Measurements from ENCODE around the gene SMARCD2. TPM values are rescaled to one million over a fixed set of nuclear protein-coding genes. Genes with fewer than 3 reads are reported as not detected.
A peak's percentile ranks its signal among the peaks of the same experiment; 100 is the strongest.

Gene SMARCD2
- total and polyA plus RNA-seq, 2 of the 13 experiments (the other 11 are each of a cell fraction or from before 2014, with no cell fraction given): 122 to 150 TPM

DNA sequence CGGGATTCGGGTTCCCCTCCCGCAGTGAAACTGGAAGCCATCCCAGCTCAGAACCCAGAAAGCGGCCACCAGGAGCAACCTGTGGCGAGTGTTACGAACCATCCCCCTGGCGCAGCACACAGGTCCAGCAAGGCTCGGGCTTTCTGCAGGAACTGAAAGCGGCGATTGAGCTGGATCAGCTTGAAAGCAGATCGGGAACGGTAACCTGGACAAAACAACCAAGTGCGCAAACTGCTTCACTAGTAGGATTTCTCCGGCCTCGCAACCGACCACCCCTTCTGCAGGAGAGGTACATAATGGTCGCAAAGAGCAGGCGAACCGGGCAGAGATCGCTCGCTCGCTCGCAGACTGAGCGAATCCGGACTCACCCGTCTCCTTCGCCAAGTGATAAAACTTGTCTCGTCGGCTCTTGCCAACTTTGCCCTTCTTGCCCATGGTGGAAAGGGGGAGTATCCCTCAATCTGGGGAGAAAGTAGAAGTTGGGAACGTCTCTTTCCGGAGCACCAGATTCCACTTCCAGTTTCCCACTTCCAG lies 15.9 kb downstream of the SMARCD2 start (continued):
- TF ChIP-seq, protein P1, sequence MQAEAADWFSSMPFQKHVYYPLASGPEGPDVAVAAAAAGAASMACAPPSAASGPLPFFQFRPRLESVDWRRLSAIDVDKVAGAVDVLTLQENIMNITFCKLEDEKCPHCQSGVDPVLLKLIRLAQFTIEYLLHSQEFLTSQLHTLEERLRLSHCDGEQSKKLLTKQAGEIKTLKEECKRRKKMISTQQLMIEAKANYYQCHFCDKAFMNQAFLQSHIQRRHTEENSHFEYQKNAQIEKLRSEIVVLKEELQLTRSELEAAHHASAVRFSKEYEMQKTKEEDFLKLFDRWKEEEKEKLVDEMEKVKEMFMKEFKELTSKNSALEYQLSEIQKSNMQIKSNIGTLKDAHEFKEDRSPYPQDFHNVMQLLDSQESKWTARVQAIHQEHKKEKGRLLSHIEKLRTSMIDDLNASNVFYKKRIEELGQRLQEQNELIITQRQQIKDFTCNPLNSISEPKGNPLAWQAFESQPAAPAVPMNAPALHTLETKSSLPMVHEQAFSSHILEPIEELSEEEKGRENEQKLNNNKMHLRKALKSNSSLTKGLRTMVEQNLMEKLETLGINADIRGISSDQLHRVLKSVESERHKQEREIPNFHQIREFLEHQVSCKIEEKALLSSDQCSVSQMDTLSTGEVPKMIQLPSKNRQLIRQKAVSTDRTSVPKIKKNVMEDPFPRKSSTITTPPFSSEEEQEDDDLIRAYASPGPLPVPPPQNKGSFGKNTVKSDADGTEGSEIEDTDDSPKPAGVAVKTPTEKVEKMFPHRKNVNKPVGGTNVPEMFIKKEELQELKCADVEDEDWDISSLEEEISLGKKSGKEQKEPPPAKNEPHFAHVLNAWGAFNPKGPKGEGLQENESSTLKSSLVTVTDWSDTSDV (CRISPR knock-in tag; IDR thresholded peaks at IDR 0.05): 0 out of 2 replicates have a peak, but pooled peaks have one; percentile 20
- TF ChIP-seq BORCS8-MEF2B (CRISPR knock-in tag; IDR thresholded peaks at IDR 0.05) (no peak), ZNF567 (CRISPR knock-in tag; IDR thresholded peaks at IDR 0.05; ENCODE audit: borderline replicate concordance) (0 out of 2 replicates have a peak, but pooled peaks have one; percentile 26), ZNF33A (CRISPR knock-in tag; IDR thresholded peaks at IDR 0.05; ENCODE audit: borderline replicate concordance) (peak; percentile 27; the same call in 1 of the 2 replicates), HDAC2 (CRISPR knock-in tag; IDR thresholded peaks at IDR 0.05) (no peak), ZNF879 (CRISPR knock-in tag; IDR thresholded peaks at IDR 0.05) (0 out of 2 replicates have a peak, but pooled peaks have one; percentile 85), ZNF232 (CRISPR knock-in tag; IDR thresholded peaks at IDR 0.05; ENCODE audit: borderline replicate concordance) (no peak), KLF6 (CRISPR knock-in tag; IDR thresholded peaks at IDR 0.05) (no peak), MAF1 (CRISPR knock-in tag; IDR thresholded peaks at IDR 0.05; ENCODE audit: borderline replicate concordance) (peak; percentile 56; the same call in 1 of the 2 replicates), REPIN1 (CRISPR knock-in tag; IDR thresholded peaks at IDR 0.05; ENCODE audit: borderline replicate concordance, low read depth) (peak; percentile 48; the same call in 1 of the 2 replicates), ZNF83 (CRISPR knock-in tag; IDR thresholded peaks at IDR 0.05; ENCODE audit: borderline replicate concordance) (0 out of 2 replicates have a peak, but pooled peaks have one; percentile 24), KMT2A (CRISPR knock-in tag; IDR thresholded peaks at IDR 0.05) (peak; percentile 27; the same call in 1 of the 2 replicates)
- TF ChIP-seq, protein P2, sequence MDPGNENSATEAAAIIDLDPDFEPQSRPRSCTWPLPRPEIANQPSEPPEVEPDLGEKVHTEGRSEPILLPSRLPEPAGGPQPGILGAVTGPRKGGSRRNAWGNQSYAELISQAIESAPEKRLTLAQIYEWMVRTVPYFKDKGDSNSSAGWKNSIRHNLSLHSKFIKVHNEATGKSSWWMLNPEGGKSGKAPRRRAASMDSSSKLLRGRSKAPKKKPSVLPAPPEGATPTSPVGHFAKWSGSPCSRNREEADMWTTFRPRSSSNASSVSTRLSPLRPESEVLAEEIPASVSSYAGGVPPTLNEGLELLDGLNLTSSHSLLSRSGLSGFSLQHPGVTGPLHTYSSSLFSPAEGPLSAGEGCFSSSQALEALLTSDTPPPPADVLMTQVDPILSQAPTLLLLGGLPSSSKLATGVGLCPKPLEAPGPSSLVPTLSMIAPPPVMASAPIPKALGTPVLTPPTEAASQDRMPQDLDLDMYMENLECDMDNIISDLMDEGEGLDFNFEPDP (CRISPR knock-in tag; conservative IDR thresholded peaks at IDR 0.05): 0 out of 2 replicates have a peak, but pooled peaks have one; percentile 80
- TF ChIP-seq, protein P3, sequence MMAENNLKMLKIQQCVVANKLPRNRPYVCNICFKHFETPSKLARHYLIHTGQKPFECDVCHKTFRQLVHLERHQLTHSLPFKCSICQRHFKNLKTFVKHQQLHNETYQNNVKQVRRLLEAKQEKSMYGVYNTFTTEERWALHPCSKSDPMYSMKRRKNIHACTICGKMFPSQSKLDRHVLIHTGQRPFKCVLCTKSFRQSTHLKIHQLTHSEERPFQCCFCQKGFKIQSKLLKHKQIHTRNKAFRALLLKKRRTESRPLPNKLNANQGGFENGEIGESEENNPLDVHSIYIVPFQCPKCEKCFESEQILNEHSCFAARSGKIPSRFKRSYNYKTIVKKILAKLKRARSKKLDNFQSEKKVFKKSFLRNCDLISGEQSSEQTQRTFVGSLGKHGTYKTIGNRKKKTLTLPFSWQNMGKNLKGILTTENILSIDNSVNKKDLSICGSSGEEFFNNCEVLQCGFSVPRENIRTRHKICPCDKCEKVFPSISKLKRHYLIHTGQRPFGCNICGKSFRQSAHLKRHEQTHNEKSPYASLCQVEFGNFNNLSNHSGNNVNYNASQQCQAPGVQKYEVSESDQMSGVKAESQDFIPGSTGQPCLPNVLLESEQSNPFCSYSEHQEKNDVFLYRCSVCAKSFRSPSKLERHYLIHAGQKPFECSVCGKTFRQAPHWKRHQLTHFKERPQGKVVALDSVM (CRISPR knock-in tag; IDR thresholded peaks at IDR 0.05): 0 out of 2 replicates have a peak, but pooled peaks have one; percentile 20
- TF ChIP-seq, protein P4, sequence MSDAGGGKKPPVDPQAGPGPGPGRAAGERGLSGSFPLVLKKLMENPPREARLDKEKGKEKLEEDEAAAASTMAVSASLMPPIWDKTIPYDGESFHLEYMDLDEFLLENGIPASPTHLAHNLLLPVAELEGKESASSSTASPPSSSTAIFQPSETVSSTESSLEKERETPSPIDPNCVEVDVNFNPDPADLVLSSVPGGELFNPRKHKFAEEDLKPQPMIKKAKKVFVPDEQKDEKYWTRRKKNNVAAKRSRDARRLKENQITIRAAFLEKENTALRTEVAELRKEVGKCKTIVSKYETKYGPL (CRISPR knock-in tag; IDR thresholded peaks at IDR 0.05): peak; percentile 62; the same call in 1 of the 2 replicates
- TF ChIP-seq, protein P5, sequence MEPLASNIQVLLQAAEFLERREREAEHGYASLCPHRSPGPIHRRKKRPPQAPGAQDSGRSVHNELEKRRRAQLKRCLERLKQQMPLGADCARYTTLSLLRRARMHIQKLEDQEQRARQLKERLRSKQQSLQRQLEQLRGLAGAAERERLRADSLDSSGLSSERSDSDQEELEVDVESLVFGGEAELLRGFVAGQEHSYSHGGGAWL (CRISPR knock-in tag; IDR thresholded peaks at IDR 0.05): 0 out of 2 replicates have a peak, but pooled peaks have one; percentile 47
- TF ChIP-seq, protein P6, sequence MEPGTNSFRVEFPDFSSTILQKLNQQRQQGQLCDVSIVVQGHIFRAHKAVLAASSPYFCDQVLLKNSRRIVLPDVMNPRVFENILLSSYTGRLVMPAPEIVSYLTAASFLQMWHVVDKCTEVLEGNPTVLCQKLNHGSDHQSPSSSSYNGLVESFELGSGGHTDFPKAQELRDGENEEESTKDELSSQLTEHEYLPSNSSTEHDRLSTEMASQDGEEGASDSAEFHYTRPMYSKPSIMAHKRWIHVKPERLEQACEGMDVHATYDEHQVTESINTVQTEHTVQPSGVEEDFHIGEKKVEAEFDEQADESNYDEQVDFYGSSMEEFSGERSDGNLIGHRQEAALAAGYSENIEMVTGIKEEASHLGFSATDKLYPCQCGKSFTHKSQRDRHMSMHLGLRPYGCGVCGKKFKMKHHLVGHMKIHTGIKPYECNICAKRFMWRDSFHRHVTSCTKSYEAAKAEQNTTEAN (CRISPR knock-in tag; conservative IDR thresholded peaks at IDR 0.05): 0 out of 2 replicates have a peak, but pooled peaks have one; percentile 2
- TF ChIP-seq, protein P7, sequence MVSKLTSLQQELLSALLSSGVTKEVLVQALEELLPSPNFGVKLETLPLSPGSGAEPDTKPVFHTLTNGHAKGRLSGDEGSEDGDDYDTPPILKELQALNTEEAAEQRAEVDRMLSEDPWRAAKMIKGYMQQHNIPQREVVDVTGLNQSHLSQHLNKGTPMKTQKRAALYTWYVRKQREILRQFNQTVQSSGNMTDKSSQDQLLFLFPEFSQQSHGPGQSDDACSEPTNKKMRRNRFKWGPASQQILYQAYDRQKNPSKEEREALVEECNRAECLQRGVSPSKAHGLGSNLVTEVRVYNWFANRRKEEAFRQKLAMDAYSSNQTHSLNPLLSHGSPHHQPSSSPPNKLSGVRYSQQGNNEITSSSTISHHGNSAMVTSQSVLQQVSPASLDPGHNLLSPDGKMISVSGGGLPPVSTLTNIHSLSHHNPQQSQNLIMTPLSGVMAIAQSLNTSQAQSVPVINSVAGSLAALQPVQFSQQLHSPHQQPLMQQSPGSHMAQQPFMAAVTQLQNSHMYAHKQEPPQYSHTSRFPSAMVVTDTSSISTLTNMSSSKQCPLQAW (CRISPR knock-in tag; IDR thresholded peaks at IDR 0.05): no peak
